Astrocyte of the cerebellum (primary cell): ENCODE measurements around the gene TIAL1.

ENCODE experiments used
- DNase-seq: peaks from one replicate; pipeline ENCODE4 v3.0.0-alpha.2; 2011; ENCODE audit warnings: low read depth
- H3K4me3 ChIP-seq: 2 replicates; pipeline ENCODE4 v1.5.1; 2011; ENCODE audit warnings: mild to moderate bottlenecking, low read depth, low read length, moderate library complexity
- in situ Hi-C: cut with HindIII; loops from 2 replicates; pipeline ENCODE4 v1.10.0; 2017; ENCODE audit warnings: low sequenced_read_pairs
- TF ChIP-seq, protein P1 (sequence below): IDR thresholded peaks from 2 replicates; pipeline ENCODE4 v1.5.1; 2012; ENCODE audit warnings: low read length, low read depth, moderate library complexity, mild to moderate bottlenecking; ENCODE audit errors: missing control alignments

Gene TIAL1

DNA sequence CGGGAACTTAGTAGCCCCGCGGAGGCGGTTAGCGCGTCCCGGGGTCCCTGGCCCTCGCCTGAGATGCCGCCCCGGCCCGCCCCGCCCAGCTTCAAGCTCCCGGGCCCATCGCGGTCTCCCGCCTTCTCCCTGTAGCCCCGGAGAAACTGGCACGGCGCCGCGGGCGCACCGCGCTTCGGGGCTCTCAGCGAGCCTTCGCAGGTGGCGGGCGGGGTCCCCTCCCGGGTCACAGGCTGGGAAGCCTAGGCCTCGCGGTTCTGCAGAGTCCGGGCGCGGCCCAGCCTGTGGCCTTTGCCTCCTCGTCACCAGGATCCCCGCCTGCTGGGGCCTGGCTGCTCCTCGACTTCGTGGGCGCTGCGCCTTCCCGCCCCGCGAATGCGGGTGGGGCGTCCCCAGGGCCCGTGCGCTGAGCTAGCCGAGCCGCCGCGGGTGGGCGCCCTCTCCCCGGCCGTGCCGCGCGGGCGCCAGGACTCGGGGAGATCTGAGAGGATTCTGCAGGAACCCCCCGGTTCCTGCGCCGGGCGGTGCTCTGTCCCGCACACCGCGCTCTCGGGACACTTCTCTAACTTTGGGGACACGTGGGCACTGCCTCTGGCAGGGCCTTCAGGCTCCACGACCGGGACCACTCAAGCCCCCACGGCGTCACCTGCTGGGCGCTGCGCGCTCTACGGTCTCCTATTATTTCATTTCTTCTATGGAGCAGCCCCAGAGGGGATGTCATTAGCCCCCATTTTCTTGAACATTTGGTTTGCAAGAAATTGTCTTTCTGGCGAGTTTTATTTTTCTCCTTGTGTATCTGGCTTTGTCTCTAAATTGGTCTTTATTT, 53.6 kb downstream of the TIAL1 start:
- H3K4me3 ChIP-seq = peak overlapping the region; percentile 71
- no peak for DNase-seq
- TF ChIP-seq, protein P1, sequence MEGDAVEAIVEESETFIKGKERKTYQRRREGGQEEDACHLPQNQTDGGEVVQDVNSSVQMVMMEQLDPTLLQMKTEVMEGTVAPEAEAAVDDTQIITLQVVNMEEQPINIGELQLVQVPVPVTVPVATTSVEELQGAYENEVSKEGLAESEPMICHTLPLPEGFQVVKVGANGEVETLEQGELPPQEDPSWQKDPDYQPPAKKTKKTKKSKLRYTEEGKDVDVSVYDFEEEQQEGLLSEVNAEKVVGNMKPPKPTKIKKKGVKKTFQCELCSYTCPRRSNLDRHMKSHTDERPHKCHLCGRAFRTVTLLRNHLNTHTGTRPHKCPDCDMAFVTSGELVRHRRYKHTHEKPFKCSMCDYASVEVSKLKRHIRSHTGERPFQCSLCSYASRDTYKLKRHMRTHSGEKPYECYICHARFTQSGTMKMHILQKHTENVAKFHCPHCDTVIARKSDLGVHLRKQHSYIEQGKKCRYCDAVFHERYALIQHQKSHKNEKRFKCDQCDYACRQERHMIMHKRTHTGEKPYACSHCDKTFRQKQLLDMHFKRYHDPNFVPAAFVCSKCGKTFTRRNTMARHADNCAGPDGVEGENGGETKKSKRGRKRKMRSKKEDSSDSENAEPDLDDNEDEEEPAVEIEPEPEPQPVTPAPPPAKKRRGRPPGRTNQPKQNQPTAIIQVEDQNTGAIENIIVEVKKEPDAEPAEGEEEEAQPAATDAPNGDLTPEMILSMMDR = peak; percentile 51
- in situ Hi-C loops = no loop called here

DNA sequence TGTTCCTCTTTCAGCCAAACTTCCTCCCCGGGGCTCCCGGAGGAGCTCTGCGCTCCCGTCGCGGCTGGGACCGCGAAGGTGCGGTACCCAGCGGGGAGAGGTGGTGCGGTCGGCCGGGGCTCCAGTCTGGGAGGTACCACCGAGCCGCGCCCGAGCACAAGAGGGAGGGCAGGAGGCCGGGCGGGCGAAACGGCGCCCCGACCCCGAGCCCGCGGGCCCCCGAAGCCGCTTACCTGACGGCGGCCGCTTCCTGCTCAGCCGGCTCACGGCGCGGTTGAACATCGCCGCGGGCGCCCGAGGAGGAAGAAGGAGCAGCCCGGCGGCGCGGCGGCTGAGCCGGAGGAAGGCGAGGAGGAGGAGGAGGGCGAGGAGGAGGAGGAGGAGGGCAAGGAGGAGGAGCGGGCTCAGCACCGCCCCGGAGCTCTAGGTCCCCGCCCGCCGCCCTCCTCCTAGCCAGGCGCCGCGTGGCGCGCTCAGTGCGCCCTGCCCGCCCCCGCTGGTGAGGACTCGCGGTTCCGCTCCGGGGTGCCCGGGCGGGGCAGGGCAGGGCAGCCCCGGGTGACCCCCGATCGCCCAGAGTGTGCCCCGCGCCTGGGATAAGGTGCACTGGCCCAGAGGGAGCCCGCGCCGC, 54.3 kb downstream of the TIAL1 start, which contains the start of gene RGS10:
Gene RGS10 (minus strand): TSS at position 363 of the 631 bp plus-strand sequence. CDS start 81 bp downstream, at position 282.
- TF ChIP-seq, protein P1 = no peak
- DNase-seq = no peak
- H3K4me3 ChIP-seq = peak within 1 kb of the TSS; percentile 71
- in situ Hi-C loops = no loop called here

DNA sequence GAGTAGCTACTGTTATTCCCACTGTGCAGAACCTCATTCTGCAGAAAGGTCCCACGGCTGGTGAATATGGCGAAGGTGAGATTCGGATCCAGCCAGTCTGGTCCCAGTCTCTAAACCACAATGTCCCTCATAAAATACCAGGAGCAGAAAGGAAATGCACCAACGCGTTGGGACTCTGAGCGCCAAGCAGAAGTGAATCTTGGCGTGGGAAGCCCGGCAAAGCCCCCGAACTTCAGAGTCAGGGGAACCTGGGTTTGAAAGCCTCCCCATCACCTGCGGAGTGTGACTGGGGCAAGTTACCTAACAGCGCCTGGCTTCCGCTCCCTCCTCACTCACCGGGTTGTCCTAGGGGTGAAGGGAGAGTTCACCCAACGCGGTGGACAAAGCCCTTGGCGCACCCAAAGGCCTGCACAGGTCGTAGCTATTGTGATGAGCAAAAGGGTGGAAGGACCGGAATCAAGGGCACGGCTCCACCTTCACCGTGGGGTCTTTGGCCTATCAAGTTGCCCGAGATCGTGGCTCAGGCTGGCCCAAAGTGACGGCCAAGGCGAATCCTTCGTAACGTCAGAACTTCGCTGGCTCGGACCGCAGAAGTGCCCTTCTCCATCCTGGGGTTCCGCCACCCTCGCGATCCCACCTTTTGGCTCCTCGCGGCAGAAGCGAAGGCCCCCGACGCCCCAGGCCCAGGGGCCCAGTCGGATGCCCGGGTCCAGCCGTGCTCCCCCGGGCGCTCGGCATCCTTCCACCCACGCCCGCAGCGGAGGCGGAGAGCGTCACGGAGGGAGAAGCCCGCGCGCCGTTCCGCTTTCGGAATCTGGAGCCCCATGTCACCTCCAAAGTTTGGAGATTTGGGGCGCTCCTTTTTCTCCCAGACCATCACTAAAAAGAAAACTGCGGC, 55.1 kb downstream of the TIAL1 start:
- TF ChIP-seq, protein P1 = no peak
- in situ Hi-C loops = no loop called here
- DNase-seq = no peak
- peak overlapping the region; percentile 71 for H3K4me3 ChIP-seq

DNA sequence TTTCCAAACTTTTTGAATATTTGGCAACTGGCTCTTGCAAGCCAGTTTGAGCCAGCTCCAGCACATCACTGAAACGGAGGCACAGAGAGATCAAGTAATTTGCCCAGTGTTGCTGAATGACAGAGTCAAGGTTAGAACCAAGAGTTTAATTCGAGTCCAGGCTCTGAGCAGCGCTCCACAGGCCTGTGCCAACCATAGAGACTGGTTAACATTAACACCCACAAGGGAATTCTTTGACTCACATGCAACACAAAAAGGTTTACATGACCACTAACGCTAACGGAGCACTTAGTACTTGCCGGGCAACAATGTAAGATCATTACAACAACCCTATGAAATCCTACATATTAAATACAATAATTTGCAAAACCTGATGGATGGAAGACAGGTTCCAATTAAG, 55.7 kb downstream of the TIAL1 start:
- no peak for DNase-seq
- in situ Hi-C loops = no loop called here
- peak overlapping the region; percentile 71 for H3K4me3 ChIP-seq

DNA sequence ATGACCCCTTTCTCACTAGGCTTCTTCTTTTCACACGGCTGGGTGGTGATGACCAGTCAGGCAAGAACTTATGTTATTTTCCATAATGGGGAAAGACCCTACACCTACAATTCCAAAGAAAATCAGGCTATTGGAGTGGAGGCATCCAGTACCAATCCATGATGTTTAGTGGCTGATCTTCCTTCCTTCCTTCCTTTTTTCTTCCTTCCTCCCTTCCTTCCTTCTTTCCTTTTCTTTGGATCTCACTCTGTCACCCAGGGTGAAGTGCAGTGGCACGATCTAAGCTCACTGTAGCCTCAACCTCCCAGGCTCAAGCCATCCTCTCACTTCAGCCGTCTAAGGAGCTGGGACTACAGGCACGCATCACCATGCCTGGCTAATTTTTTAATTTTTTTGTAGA, 56.7 kb downstream of the TIAL1 start:
- in situ Hi-C loops = no loop called here
- TF ChIP-seq, protein P1 = no peak
- no peak for DNase-seq
- no peak overlapping the region for H3K4me3 ChIP-seq

More for the DNA sequence above, 55.7 kb downstream of the TIAL1 start:
- TF ChIP-seq, protein P1 = no peak

DNA sequence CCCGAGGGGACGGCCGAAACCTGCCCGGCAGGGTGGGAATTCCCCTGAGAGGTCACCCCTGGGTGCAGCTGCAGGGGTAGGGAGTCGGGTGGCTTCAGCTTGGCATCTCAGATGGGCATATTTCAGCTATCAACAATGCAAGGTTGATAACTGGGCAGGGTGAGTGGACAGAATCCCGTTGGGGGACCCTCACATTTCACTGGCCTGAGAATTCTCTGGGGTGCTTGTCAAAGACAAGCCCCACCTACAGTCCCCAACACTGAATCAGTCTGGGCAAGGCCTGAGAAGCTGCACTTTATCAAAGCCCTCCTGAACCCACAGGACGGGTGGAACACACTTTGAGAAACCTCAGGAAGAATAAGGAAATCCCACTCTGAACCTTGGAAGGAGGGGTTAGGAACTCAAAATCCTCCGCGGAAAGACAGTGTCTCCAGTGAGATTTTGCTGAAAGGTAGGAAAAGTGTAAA, 57.4 kb downstream of the TIAL1 start:
- TF ChIP-seq, protein P1 = no peak
- no peak for DNase-seq
- in situ Hi-C loops = no loop called here
- H3K4me3 ChIP-seq = no peak overlapping the region
